Neural cell (in vitro differentiated cells): ENCODE data around the gene ADARB1.

ENCODE experiments used
- EP300 ChIP-seq: fragments of 450-650 bp; conservative IDR thresholded peaks from 2 replicates; pipeline ENCODE4 v1.6.1; 2014; ENCODE audit warnings: antibody characterized with exemption, mild to moderate bottlenecking, moderate library complexity; ENCODE audit not compliant: poor library complexity, severe bottlenecking
- EZH2 ChIP-seq: fragments of 200-600, 300-800 bp; shearing (Covaris generic), sonication (generic); IDR thresholded peaks from 2 replicates; pipeline ENCODE4 v1.6.1; 2014; ENCODE audit warnings: antibody characterized with exemption, low read length, borderline replicate concordance, mild to moderate bottlenecking; ENCODE audit not compliant: insufficient read depth, poor library complexity, severe bottlenecking
- POLR2AphosphoS5 ChIP-seq: IDR thresholded peaks from 2 replicates; pipeline ENCODE4 v1.6.1; 2012
- TAF1 ChIP-seq: IDR thresholded peaks from 2 replicates; pipeline ENCODE4 v1.6.1; 2012; ENCODE audit warnings: low read depth
- TF ChIP-seq, protein P1 (sequence below): fragments of 450-650 bp; IDR thresholded peaks from 2 replicates; pipeline ENCODE4 v1.5.1; 2014; ENCODE audit warnings: antibody characterized with exemption, mild to moderate bottlenecking, moderate library complexity; ENCODE audit not compliant: poor library complexity, severe bottlenecking

GRCh38 chr21:45235488-45235887, 161.1 kb downstream of the ADARB1 start:
- TF ChIP-seq, protein P1, sequence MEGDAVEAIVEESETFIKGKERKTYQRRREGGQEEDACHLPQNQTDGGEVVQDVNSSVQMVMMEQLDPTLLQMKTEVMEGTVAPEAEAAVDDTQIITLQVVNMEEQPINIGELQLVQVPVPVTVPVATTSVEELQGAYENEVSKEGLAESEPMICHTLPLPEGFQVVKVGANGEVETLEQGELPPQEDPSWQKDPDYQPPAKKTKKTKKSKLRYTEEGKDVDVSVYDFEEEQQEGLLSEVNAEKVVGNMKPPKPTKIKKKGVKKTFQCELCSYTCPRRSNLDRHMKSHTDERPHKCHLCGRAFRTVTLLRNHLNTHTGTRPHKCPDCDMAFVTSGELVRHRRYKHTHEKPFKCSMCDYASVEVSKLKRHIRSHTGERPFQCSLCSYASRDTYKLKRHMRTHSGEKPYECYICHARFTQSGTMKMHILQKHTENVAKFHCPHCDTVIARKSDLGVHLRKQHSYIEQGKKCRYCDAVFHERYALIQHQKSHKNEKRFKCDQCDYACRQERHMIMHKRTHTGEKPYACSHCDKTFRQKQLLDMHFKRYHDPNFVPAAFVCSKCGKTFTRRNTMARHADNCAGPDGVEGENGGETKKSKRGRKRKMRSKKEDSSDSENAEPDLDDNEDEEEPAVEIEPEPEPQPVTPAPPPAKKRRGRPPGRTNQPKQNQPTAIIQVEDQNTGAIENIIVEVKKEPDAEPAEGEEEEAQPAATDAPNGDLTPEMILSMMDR, result no peak
- TF ChIP-seq TAF1 (no peak), EP300 (no peak), POLR2AphosphoS5 (no peak), EZH2 (no peak)
